ENCODE measurements around the gene ITPR1.

DNA sequence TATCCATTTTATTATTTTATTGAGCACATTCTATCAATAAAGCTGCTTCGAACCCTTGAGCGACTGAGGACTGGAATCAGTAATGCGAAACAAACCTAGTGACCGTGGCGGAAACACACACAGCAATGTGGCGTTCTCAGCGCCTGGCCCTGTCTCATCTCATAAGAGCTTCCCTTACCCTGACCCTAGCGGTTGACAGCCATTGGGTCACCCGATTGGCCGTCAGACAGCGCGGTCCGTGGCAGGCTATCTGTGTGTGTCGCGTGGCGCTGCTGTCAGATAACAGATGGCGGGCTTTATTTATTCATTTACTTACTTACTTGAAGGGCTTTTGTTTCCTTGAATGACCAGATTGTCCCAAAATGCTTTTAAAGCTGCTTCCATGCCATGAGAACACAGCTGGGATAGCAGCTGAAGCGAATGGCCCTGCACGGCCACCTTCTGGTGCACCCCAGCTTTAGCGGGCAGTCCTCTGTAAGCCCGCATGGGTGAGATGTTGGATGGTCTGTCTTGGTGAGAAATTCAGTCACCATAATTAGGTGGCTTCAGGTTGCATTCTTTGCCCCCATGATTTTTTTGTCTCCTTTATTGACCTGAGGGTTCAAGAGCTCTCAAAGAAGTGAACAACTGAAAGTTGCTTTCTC lies 270.6 kb downstream of the ITPR1 start:
- TF ChIP-seq, protein P1, sequence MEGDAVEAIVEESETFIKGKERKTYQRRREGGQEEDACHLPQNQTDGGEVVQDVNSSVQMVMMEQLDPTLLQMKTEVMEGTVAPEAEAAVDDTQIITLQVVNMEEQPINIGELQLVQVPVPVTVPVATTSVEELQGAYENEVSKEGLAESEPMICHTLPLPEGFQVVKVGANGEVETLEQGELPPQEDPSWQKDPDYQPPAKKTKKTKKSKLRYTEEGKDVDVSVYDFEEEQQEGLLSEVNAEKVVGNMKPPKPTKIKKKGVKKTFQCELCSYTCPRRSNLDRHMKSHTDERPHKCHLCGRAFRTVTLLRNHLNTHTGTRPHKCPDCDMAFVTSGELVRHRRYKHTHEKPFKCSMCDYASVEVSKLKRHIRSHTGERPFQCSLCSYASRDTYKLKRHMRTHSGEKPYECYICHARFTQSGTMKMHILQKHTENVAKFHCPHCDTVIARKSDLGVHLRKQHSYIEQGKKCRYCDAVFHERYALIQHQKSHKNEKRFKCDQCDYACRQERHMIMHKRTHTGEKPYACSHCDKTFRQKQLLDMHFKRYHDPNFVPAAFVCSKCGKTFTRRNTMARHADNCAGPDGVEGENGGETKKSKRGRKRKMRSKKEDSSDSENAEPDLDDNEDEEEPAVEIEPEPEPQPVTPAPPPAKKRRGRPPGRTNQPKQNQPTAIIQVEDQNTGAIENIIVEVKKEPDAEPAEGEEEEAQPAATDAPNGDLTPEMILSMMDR (IDR thresholded peaks at IDR 0.05), result no peak
- no peak for TF ChIP-seq POLR2A (IDR thresholded peaks at IDR 0.05)
